Skeletal muscle tissue (tissue), 4 donors: ENCODE measurements around the gene VWF. TPM values are rescaled to one million over a fixed set of nuclear protein-coding genes. Genes with fewer than 3 reads are reported as not detected.

ENCODE experiments used
- H3K27ac ChIP-seq: one replicate; pipeline ENCODE4 v1.7.0; 2013; ENCODE audit warnings: mild to moderate bottlenecking, low read depth, low read length, inconsistent platforms
- H3K27me3 ChIP-seq, 3 donors: one replicate each; pipeline ENCODE4 v1.7.0; 2013; ENCODE audit warnings: low read length in 3 of 3; ENCODE audit not compliant: control insufficient read depth in 3 of 3, insufficient read depth in 3 of 3
- H3K36me3 ChIP-seq, 3 donors: one replicate each; pipeline ENCODE4 v1.7.0; 2013; ENCODE audit warnings: low read length in 3 of 3; ENCODE audit not compliant: control insufficient read depth in 3 of 3, insufficient read depth in 3 of 3
- H3K4me1 ChIP-seq, 3 donors: one replicate each; pipeline ENCODE4 v1.7.0; 2013; ENCODE audit warnings: low read length in 3 of 3, mild to moderate bottlenecking in 3 of 3; ENCODE audit not compliant: control insufficient read depth in 3 of 3, insufficient read depth in 3 of 3
- H3K4me3 ChIP-seq, 3 donors: one replicate each; pipeline ENCODE4 v1.7.0; 2013; ENCODE audit warnings: low read length in 3 of 3
- H3K9ac ChIP-seq, 3 donors: one replicate each; pipeline ENCODE4 v1.7.0; 2013; ENCODE audit warnings: low read length in 3 of 3, mild to moderate bottlenecking in 3 of 3, moderate library complexity in 2 of 3, low read depth in 1 of 3
- H3K9me3 ChIP-seq, 3 donors: one replicate each; pipeline ENCODE4 v1.7.0; 2013; ENCODE audit warnings: low read length in 3 of 3; ENCODE audit not compliant: control insufficient read depth in 3 of 3
- total RNA-seq: library from RNA; depleted of rRNA; stranded (reverse); fragments of >200 nt; gene quantifications from one replicate; pipeline ENCODE4 v1.2.3, GENCODE V29; 2014
- donor health status: Osteomylitis.

The VWF gene
- total RNA-seq, 1 donor from 2014 or later = 58.5 TPM

GRCh38 chr12:5988088-5988487, 136.4 kb downstream of the VWF start:
- H3K27ac ChIP-seq = no peak overlapping the region
- H3K36me3 ChIP-seq = peaks cover 0 to 2% (median 2%) of the 10 kb centered on the region in 3 donors
- no peak overlapping the region for H3K4me3 ChIP-seq
- H3K9me3 ChIP-seq = no peaks in the 10 kb centered on the region
- peak overlapping the region in 1 of 3 donors; percentile 33 for H3K9ac ChIP-seq
- H3K4me1 ChIP-seq = peaks cover 0 to 4% (median 2%) of the 10 kb centered on the region in 3 donors
- H3K27me3 ChIP-seq = peaks cover 0 to under 1% (median 0%) of the 10 kb centered on the region in 3 donors

GRCh38 chr12:5987573-5987972, 136.9 kb downstream of the VWF start:
- H3K9me3 ChIP-seq = no peaks in the 10 kb centered on the region
- H3K4me1 ChIP-seq = peaks cover 0 to 4% (median 2%) of the 10 kb centered on the region in 3 donors
- peaks cover 0 to 2% (median 2%) of the 10 kb centered on the region in 3 donors for H3K36me3 ChIP-seq
- H3K27ac ChIP-seq = no peak overlapping the region
- no peak overlapping the region for H3K9ac ChIP-seq
- no peak overlapping the region for H3K4me3 ChIP-seq
- peaks cover 0 to 3% (median 0%) of the 10 kb centered on the region in 3 donors for H3K27me3 ChIP-seq

- H3K36me3 ChIP-seq = peaks cover 0 to 3% (median 2%) of the 10 kb centered on the region in 3 donors
- no peak overlapping the region for H3K9ac ChIP-seq
- no peak overlapping the region for H3K27ac ChIP-seq
- H3K4me3 ChIP-seq = no peak overlapping the region
- H3K27me3 ChIP-seq = peaks cover 0 to 14% (median 0%) of the 10 kb centered on the region in 3 donors
- H3K9me3 ChIP-seq = no peaks in the 10 kb centered on the region
- H3K4me1 ChIP-seq = peaks cover 0 to 4% (median 2%) of the 10 kb centered on the region in 3 donors
Measured at GRCh38 chr12:5985471-5985870, 139.0 kb downstream of the VWF start.

GRCh38 chr12:5984873-5985272, 139.6 kb downstream of the VWF start:
- Histone ChIP-seq H3K27me3 (peaks cover 0 to 14% (median 0%) of the 10 kb centered on the region in 3 donors), H3K9me3 (no peaks in the 10 kb centered on the region), H3K4me1 (peaks cover 0 to 4% (median 2%) of the 10 kb centered on the region in 3 donors), H3K4me3 (no peak overlapping the region), H3K27ac (no peak overlapping the region), H3K9ac (no peak overlapping the region), H3K36me3 (peaks cover 0 to 3% (median 2%) of the 10 kb centered on the region in 3 donors)

- Histone ChIP-seq H3K27me3 (peaks cover 0 to 14% (median 0%) of the 10 kb centered on the region in 3 donors), H3K9ac (no peak overlapping the region), H3K4me3 (no peak overlapping the region), H3K36me3 (peaks cover 0 to 2% (median 2%) of the 10 kb centered on the region in 3 donors), H3K9me3 (no peaks in the 10 kb centered on the region), H3K27ac (no peak overlapping the region), H3K4me1 (no peaks in the 10 kb centered on the region)
Measured at GRCh38 chr12:5982106-5982505, 142.4 kb downstream of the VWF start.

GRCh38 chr12:5977556-5977955, 146.9 kb downstream of the VWF start:
- Histone ChIP-seq H3K4me1 (peaks cover 0 to 7% (median 2%) of the 10 kb centered on the region in 3 donors), H3K9me3 (no peaks in the 10 kb centered on the region), H3K4me3 (no peak overlapping the region), H3K27me3 (peaks cover 0 to 11% (median under 1%) of the 10 kb centered on the region in 3 donors), H3K36me3 (peaks cover 0 to 4% (median 0%) of the 10 kb centered on the region in 3 donors), H3K27ac (no peak overlapping the region), H3K9ac (no peak overlapping the region)

GRCh38 chr12:5976711-5977110, 147.8 kb downstream of the VWF start:
- no peak overlapping the region for H3K27ac ChIP-seq
- H3K9ac ChIP-seq = no peak overlapping the region
- H3K27me3 ChIP-seq = peaks cover 0 to 6% (median 3%) of the 10 kb centered on the region in 3 donors
- peaks cover 0 to 7% (median 2%) of the 10 kb centered on the region in 3 donors for H3K4me1 ChIP-seq
- H3K9me3 ChIP-seq = no peaks in the 10 kb centered on the region
- peaks cover 0 to 4% (median 0%) of the 10 kb centered on the region in 3 donors for H3K36me3 ChIP-seq
- H3K4me3 ChIP-seq = no peak overlapping the region

- H3K27me3 ChIP-seq = peaks cover 0 to 4% (median 3%) of the 10 kb centered on the region in 3 donors
- no peak overlapping the region for H3K27ac ChIP-seq
- no peak overlapping the region for H3K4me3 ChIP-seq
- H3K9ac ChIP-seq = no peak overlapping the region
- H3K36me3 ChIP-seq = peaks cover 0 to 3% (median 0%) of the 10 kb centered on the region in 3 donors
- no peaks in the 10 kb centered on the region for H3K9me3 ChIP-seq
- peaks cover 0 to 7% (median 2%) of the 10 kb centered on the region in 3 donors for H3K4me1 ChIP-seq
Measured at GRCh38 chr12:5976196-5976595, 148.3 kb downstream of the VWF start.

GRCh38 chr12:5973461-5974115, 150.9 kb downstream of the VWF start:
- H3K4me3 ChIP-seq = no peak overlapping the region
- no peak overlapping the region for H3K27ac ChIP-seq
- peaks cover 0 to 3% (median 0%) of the 10 kb centered on the region in 3 donors for H3K36me3 ChIP-seq
- H3K9ac ChIP-seq = no peak overlapping the region
- peaks cover 0 to 7% (median 2%) of the 10 kb centered on the region in 3 donors for H3K4me1 ChIP-seq
- peaks cover 0 to 6% (median 3%) of the 10 kb centered on the region in 3 donors for H3K27me3 ChIP-seq
- no peaks in the 10 kb centered on the region for H3K9me3 ChIP-seq

- no peak overlapping the region for H3K4me3 ChIP-seq
- no peaks in the 10 kb centered on the region for H3K9me3 ChIP-seq
- peaks cover 0 to 3% (median 0%) of the 10 kb centered on the region in 3 donors for H3K36me3 ChIP-seq
- no peak overlapping the region for H3K9ac ChIP-seq
- no peak overlapping the region for H3K27ac ChIP-seq
- peaks cover 0 to 6% (median 3%) of the 10 kb centered on the region in 3 donors for H3K27me3 ChIP-seq
- H3K4me1 ChIP-seq = peaks cover 0 to 7% (median 2%) of the 10 kb centered on the region in 3 donors
Measured at GRCh38 chr12:5972387-5972786, 152.1 kb downstream of the VWF start.
